ENCODE results near the gene MSLN. TPM values are rescaled to one million over a fixed set of nuclear protein-coding genes. Genes with fewer than 3 reads are reported as not detected.

MSLN gene
- total and polyA plus RNA-seq, 2 of the 8 experiments (the other 6 are each of a cell fraction or from before 2014, with no cell fraction given) = 0.28 to 0.50 TPM

DNA sequence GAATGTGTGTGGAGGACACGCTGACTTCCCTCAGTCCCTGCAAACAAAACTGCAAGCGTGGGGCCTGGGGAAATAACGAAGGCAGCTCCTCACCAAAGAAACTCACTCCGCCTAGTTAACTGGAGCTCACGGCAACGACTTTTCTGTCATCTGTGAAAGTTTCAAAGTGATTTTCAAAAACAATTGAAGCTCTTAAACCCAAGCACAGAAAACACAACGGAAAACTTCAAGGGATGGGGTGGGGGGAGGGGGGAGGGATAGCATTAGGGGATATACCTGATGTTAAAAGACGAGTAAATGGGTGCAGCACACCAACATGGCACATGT, 43.2 kb downstream of the MSLN start (continued):
- TF ChIP-seq FOSL1 (IDR thresholded peaks at IDR 0.05; ENCODE audit: insufficient read depth, low read depth, low read length) (no peak), EGR1 (IDR thresholded peaks at IDR 0.05; ENCODE audit: borderline replicate concordance, low read depth, low read length) (no peak), SP2 (IDR thresholded peaks at IDR 0.05; ENCODE audit: low read length) (no peak), EP300 (IDR thresholded peaks at IDR 0.05; ENCODE audit: borderline replicate concordance in 1 of 2, low read depth in 2 of 2, low read length in 2 of 2) (no peak)
- TF ChIP-seq, protein P1, sequence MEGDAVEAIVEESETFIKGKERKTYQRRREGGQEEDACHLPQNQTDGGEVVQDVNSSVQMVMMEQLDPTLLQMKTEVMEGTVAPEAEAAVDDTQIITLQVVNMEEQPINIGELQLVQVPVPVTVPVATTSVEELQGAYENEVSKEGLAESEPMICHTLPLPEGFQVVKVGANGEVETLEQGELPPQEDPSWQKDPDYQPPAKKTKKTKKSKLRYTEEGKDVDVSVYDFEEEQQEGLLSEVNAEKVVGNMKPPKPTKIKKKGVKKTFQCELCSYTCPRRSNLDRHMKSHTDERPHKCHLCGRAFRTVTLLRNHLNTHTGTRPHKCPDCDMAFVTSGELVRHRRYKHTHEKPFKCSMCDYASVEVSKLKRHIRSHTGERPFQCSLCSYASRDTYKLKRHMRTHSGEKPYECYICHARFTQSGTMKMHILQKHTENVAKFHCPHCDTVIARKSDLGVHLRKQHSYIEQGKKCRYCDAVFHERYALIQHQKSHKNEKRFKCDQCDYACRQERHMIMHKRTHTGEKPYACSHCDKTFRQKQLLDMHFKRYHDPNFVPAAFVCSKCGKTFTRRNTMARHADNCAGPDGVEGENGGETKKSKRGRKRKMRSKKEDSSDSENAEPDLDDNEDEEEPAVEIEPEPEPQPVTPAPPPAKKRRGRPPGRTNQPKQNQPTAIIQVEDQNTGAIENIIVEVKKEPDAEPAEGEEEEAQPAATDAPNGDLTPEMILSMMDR (IDR thresholded peaks at IDR 0.05; ENCODE audit: control extremely low read depth in 1 of 3, insufficient read depth in 1 of 3, low read depth in 1 of 3, low read length in 3 of 3) = no peak
